ENCODE data around the gene KRTAP17-1. TPM values are rescaled to one million over a fixed set of nuclear protein-coding genes. Genes with fewer than 3 reads are reported as not detected.
A peak's percentile ranks its signal among the peaks of the same experiment; 100 is the strongest.

KRTAP17-1 gene
- polyA plus RNA-seq, 1 experiment: not detected

GRCh38 chr17:41324180-41325075 is 8.9 kb upstream of the KRTAP17-1 start:
- TF ChIP-seq, protein P1, sequence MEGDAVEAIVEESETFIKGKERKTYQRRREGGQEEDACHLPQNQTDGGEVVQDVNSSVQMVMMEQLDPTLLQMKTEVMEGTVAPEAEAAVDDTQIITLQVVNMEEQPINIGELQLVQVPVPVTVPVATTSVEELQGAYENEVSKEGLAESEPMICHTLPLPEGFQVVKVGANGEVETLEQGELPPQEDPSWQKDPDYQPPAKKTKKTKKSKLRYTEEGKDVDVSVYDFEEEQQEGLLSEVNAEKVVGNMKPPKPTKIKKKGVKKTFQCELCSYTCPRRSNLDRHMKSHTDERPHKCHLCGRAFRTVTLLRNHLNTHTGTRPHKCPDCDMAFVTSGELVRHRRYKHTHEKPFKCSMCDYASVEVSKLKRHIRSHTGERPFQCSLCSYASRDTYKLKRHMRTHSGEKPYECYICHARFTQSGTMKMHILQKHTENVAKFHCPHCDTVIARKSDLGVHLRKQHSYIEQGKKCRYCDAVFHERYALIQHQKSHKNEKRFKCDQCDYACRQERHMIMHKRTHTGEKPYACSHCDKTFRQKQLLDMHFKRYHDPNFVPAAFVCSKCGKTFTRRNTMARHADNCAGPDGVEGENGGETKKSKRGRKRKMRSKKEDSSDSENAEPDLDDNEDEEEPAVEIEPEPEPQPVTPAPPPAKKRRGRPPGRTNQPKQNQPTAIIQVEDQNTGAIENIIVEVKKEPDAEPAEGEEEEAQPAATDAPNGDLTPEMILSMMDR (IDR thresholded peaks at IDR 0.05; ENCODE audit: low read depth, low read length): 0 out of 2 replicates have a peak, but pooled peaks have one; percentile 12
- POLR2A ChIA-PET: no interaction called here
- CTCF ChIA-PET: interaction anchor here (3.7 kb wide), 1 partner anchor 416 kb away, joined by 42 read pairs; no protein-coding TSS in a partner anchor
- H3K9me3 ChIP-seq (ENCODE audit: control insufficient read depth, insufficient read depth, low read length): peaks cover 3% of the 10 kb centered on the region
- H3K27me3 ChIP-seq (ENCODE audit: control insufficient read depth, insufficient read depth, low read length): no peaks in the 10 kb centered on the region
- DNase-seq (ENCODE audit: low read depth, low spot score): no peak
- H3K27ac ChIP-seq (ENCODE audit: low read depth, low read length): no peak overlapping the region
- no peak overlapping the region for H3K4me3 ChIP-seq (ENCODE audit: low read depth, low read length)

DNA sequence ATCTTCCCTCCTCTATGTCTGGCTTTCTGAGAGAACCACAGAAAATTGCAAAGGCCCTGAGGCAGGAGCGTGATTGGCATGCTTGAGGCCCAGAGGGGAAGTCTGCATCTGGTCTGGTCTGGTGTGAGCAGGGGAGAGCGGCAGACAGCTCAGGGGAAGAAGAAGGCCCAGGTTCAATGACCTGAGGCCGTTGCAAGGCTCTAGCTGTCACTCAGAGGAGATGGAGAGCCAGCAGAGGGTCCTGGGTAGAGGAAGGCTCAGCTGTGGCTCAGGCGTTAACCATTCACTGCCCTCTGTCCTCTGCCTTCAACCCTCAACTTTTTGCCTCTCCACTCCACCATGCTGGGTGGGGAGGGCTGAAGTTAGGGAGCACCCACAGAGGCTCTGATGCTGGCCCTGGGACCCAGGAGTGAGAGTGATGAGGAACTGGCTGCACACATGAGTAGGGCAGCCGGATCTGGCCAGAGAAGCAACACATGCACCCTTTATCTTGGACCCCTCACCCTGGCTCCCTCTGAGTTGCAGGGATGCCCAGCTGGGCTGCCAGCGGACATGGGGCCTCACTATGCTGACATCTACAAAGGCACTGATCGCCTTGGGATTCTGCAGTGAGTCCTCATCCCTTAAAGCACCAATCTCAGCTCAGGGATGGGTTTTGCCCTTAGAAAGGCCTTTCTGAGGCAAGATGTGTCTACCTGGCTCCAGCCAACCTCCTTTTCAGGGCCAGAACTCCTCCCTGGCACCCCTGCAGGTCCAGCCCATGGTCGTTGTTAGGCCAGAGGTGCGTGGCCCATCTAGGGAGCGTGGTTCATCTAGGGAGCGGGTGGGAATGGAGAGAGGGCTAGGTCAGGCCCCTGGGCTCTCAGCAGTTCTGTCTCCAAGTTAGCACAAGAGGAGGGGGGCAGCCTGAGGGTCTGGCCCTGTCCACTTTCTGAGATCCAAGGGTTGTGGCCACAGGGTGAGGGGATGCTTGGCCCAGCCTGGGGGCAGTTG is 7.7 kb upstream of the KRTAP17-1 start:
- ChIA-PET CTCF (interaction anchor here (0.5 to 3.7 kb wide), 45 partner anchors 8 to 778 kb away, joined by 3 to 42 read pairs (median 4); partner anchors contain the start of genes KRT19, KRT34 and KRTAP29-1), POLR2A (no interaction called here)
- TF ChIP-seq, protein P1 (IDR thresholded peaks at IDR 0.05; ENCODE audit: low read depth, low read length): no peak
- H3K4me3 ChIP-seq (ENCODE audit: low read depth, low read length): no peak overlapping the region
- no peak for DNase-seq (ENCODE audit: low read depth, low spot score)
- H3K27ac ChIP-seq (ENCODE audit: low read depth, low read length): no peak overlapping the region
- H3K9me3 ChIP-seq (ENCODE audit: control insufficient read depth, insufficient read depth, low read length): peaks cover 3% of the 10 kb centered on the region
- H3K27me3 ChIP-seq (ENCODE audit: control insufficient read depth, insufficient read depth, low read length): no peaks in the 10 kb centered on the region

DNA sequence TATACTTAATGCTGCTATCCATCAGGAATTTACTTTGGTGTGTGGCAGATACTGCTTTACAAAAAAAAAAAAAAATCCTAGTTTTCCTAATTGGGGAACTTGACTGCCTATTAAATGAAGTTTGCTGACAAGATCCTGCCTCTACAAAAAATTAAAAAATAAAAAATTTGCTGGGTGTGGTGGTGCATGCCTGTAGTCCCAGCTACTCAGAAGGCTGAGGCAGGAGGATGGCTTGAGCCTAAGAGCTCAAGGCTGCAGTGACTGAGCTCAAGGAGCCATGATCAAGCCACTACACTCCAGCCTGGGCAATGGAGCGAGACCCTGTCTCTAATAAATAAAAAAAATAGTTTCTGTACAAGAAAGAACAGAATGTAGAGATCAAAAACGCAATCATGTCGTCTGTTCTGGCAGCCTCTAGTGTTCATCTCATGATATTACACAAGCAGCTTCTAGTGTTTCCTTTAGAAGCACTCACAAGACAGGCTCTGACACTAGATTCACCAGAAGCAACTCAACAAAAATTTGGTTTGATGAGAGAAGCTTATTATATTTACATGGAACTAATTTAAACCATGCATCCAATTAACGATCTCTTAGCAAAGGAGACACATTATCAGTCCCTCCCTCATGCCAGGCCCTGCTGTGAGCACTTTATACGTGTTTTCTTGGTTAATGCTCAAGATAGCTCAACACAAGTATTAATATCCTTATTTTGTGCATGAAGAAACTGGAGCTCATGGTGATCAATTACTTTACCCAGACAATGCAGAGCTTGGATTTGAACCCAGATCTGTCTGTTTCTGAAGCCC is 6.8 kb upstream of the KRTAP17-1 start:
- TF ChIP-seq, protein P1 (IDR thresholded peaks at IDR 0.05; ENCODE audit: low read depth, low read length): peak; percentile 96
- POLR2A ChIA-PET: no interaction called here
- Histone ChIP-seq H3K4me3 (ENCODE audit: low read depth, low read length) (no peak overlapping the region), H3K27me3 (ENCODE audit: control insufficient read depth, insufficient read depth, low read length) (no peaks in the 10 kb centered on the region), H3K27ac (ENCODE audit: low read depth, low read length) (no peak overlapping the region), H3K9me3 (ENCODE audit: control insufficient read depth, insufficient read depth, low read length) (peaks cover 3% of the 10 kb centered on the region)
- DNase-seq (ENCODE audit: low read depth, low spot score): peak; percentile 42
- CTCF ChIA-PET: interaction anchor here (0.5 to 3.7 kb wide), 53 partner anchors 9 to 777 kb away, joined by 3 to 42 read pairs (median 4); partner anchors contain the start of genes KRT19, KRT34, KRTAP29-1 and KRTAP9-1

DNA sequence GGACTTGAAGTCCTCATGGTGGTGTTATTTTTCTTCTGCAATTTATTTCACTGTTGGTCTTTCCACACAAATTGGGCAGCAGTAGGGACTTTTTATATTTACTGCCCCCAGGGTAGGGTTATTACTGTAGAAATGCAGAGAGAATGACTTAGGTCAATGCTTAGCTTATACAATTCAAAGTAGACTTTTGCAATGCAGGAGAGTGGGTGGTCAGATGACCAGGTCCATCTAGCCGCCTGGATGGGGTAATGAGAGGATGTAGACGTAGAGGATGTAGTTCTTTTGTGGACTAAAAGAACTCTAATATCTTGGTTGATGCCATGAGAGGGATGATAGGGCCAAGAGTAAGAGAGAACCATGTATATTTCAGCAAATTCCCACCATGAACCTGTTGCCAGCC is 2.7 kb upstream of the KRTAP17-1 start:
- Histone ChIP-seq H3K27me3 (ENCODE audit: control insufficient read depth, insufficient read depth, low read length) (no peaks in the 10 kb centered on the region), H3K4me3 (ENCODE audit: low read depth, low read length) (no peak overlapping the region), H3K9me3 (ENCODE audit: control insufficient read depth, insufficient read depth, low read length) (peaks cover 6% of the 10 kb centered on the region), H3K27ac (ENCODE audit: low read depth, low read length) (no peak overlapping the region)
- TF ChIP-seq, protein P1 (IDR thresholded peaks at IDR 0.05; ENCODE audit: low read depth, low read length): no peak
- ChIA-PET POLR2A (no interaction called here), CTCF (interaction anchor here (1.0 kb wide), 1 partner anchor 10 kb away, joined by 3 read pairs; no protein-coding TSS in a partner anchor)
- no peak for DNase-seq (ENCODE audit: low read depth, low spot score)

Data from AG04450 (cell line).